HG03280 (cell line): ENCODE results near the gene SLC39A13.
"Not testable (repeated sequence)": the region's sequence is repeated elsewhere in the genome, so short reads cannot be mapped to it uniquely, and the experiment has no call there.

ENCODE experiments used
- ATAC-seq: cut with Tn5 transposase; IDR thresholded peaks from one replicate; pipeline ENCODE4 v1.9.1; 2021; ENCODE audit warnings: mild to moderate bottlenecking, moderate library complexity; ENCODE audit not compliant: unreplicated experiment

Gene SLC39A13

GRCh38 chr11:47447906-47448305, 39.5 kb downstream of the SLC39A13 start:
- no peak for ATAC-seq

DNA sequence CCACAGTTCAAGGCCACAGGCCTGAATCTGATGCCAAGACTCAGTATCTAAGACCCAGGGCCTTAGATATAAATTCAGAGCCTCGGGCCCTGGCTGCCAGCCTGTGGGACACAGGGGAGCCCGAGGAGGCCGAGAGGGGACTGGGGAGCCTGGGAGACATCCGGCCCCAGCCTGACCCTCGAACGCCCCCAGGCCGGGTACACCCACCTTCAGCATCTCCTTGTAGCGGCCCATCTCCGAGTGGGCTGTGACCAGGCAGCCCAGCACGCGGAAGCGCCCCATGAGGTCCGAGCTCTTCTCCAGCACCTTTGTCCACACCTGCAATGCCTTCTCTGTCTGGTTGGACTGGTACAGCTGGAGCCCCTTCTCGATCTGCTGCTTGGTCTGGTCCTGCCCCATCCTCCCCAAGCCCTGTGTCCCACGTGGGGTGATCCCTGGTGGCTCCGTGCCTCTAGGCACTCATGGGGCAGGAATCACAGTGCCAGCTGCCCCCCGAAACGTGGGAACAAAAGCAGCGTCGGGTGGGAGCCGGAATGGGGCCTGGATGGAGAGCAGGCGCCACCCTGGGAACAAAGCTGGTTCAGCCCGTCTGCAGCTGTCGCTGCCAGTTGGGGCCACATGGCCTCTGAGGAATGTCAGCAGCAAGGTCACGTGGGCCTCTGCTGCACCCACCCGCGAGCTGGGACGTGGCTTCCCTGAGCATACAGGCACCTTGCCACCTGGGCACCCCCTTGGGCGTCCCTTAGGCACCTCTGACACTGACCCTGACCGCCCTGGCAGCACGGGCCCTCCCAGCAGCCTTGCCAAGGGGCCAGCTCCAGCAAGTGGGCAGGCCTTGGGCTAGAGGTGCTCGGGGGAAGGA, 40.4 kb downstream of the SLC39A13 start, which contains the start of gene RAPSN:
Gene RAPSN, minus strand, starts transcription at position 571 of the 862 bp plus-strand sequence. Its CDS starts 172 bp downstream, at position 399.
- no peak for ATAC-seq

GRCh38 chr11:47449541-47449940, 41.2 kb downstream of the SLC39A13 start:
- no peak for ATAC-seq

- ATAC-seq = no peak
Measured at GRCh38 chr11:47451436-47451835, 43.0 kb downstream of the SLC39A13 start.

GRCh38 chr11:47451990-47452389, 43.6 kb downstream of the SLC39A13 start:
- ATAC-seq = no peak

GRCh38 chr11:47453365-47453764, 45.0 kb downstream of the SLC39A13 start:
- ATAC-seq = no peak

DNA sequence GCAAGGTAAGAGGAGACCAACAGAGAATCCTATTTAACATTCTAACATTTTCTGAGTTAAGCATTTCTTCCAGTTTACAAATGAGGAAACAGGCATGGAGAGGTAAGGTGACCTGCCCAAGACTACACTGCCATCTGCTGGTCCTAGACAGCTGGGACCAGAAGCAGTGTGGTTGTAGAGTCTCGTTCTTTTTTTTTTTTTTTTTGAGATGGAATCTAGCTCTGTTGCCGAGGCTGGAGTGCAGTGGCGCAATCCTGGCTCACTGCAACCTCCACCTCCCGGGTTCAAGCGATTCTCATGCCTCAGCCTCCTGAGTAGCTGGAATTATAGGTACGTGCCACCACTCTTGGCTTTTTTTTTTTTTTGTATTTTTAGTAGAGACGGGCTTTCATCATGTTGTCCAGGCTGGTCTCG, 45.9 kb downstream of the SLC39A13 start:
- ATAC-seq = not testable (repeated sequence)

DNA sequence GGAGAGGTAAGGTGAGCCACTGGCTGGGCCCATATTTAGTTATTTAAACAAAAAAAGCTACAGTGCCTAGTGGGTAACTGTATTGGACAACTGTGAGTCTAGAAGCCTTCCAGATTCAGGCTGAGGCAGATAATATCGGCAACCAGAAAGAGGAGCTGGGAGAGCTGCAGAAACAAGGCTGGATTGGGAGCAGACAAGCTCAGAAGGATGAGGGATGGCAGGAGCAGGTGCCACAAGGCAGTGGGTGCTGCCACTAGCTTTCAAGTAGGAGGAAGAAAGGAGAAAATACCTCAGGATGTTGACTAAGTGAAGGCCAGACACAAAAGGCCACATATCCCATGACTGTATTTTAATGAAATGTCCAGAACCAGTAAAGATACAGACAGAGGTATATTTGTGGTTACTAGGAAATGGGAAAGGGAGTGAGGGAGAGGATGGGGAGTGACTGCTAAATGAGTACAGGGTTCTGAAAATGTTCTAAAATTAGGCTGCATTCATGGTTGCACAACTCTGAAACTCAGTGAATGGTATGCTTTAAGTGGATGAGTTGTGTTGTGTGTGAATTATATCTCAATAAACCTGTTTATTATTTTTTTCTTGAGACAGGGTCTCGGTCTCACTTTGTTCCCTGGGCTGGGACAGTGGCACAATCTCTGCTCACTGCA, 52.3 kb downstream of the SLC39A13 start:
- no peak for ATAC-seq

DNA sequence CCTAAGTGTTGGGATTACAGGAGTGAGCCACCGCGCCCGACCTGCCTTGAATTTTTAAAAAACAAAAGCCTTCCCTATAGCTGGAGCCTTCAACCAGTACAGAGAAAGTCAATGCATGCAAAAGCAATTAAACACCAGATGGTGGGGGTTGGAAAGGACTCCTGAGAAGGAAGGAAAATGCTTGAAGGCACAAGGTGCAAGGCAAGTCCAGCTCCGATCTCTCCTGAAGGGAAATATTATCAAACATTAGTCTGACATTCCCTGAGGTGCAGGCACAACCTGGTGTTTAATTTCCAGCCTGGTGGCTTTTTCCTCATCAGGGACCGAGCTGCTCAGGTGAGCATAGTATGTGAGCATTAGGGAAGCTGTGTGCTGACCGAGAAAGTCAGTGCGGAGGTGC, 53.5 kb downstream of the SLC39A13 start:
- no peak for ATAC-seq

GRCh38 chr11:47464483-47464882, 56.1 kb downstream of the SLC39A13 start:
- no peak for ATAC-seq
